HCT116 (cell line): ENCODE measurements around the gene DPF1. TPM values are rescaled to one million over a fixed set of nuclear protein-coding genes. Genes with fewer than 3 reads are reported as not detected.

Source experiments
- ATAC-seq: fragments of 200-7000 bp; cut with Tn5 transposase; 2 replicates; pipeline ENCODE4 v1.9.1; 2020; ENCODE audit warnings: mild to moderate bottlenecking, moderate library complexity
- BruUV-seq: library from RNA; stranded (reverse); fragments of 400-500 nt; replicated peaks from 2 replicates; lab custom pipeline; 2021; lab: Mats Ljungman, UMichigan
- CTCF ChIA-PET: fragments of 300-600 bp; sonication (Branson Sonifier 250); formaldehyde crosslinking; loops from one replicate; lab custom pipeline; 2021; ENCODE audit warnings: antibody characterized with exemption; lab: Charles Lee
- POLR2A ChIA-PET: fragments of 300-600, 350-600 bp; sonication (Branson Sonifier 250); formaldehyde crosslinking; loops from one replicate; lab custom pipeline; 2021; ENCODE audit warnings: antibody characterized with exemption; lab: Charles Lee
- RAD21 ChIA-PET, 2 experiments: fragments of 300-600 bp; sonication (Branson Sonifier 250); formaldehyde crosslinking; loops; one replicate each; lab custom pipeline; 2023; ENCODE audit warnings: low total read pairs in 2 of 2; ENCODE audit not compliant: uncharacterized antibody in 2 of 2, unreplicated experiment in 2 of 2, low non-redundant PET in 1 of 2; lab: Charles Lee
- DNase-seq: peaks from one replicate; pipeline ENCODE4 v3.0.0-alpha.2; 2010; ENCODE audit warnings: low read depth, low spot score
- H2AFZ ChIP-seq: fragments of 200-600 bp; shearing (Covaris generic), sonication (generic); 2 replicates; pipeline ENCODE4 v1.6.1; 2017; ENCODE audit warnings: low read depth, mixed run types, mixed read lengths, antibody characterized with exemption, low read length; ENCODE audit not compliant: poor library complexity, severe bottlenecking
- H3K27ac ChIP-seq: 2 replicates; pipeline ENCODE4 v1.5.1; 2012; ENCODE audit warnings: low read depth, low read length
- H3K27me3 ChIP-seq: fragments of 200-600 bp; sonication (generic); 2 replicates; pipeline ENCODE4 v1.6.1; 2016; ENCODE audit warnings: mixed run types, low read length, mixed read lengths; ENCODE audit not compliant: insufficient read depth
- H3K36me3 ChIP-seq, 2 experiments: fragments of 200-500 bp in 1 of 2; fragments of 200-600 bp in 1 of 2; sonication (Bioruptor generic) in 1 of 2; sonication (generic) in 1 of 2; 2 replicates each; pipeline versions ENCODE4 v1.5.1 to v1.6.1; 2014 to 2016; ENCODE audit warnings: low read length in 2 of 2, inconsistent platforms in 1 of 2, mixed read lengths in 1 of 2, mixed run types in 1 of 2; ENCODE audit not compliant: insufficient read depth in 2 of 2, control insufficient read depth in 1 of 2
- H3K4me1 ChIP-seq, 2 experiments: fragments of 200-600 bp in 1 of 2; sonication (generic) in 1 of 2; 2 replicates each; pipeline versions ENCODE4 v1.5.1 to v1.6.1; 2012 to 2017; ENCODE audit warnings: low read length in 2 of 2, inconsistent platforms in 1 of 2, mild to moderate bottlenecking in 1 of 2, mixed read lengths in 1 of 2, mixed run types in 1 of 2, moderate library complexity in 1 of 2; ENCODE audit not compliant: insufficient read depth in 2 of 2, control insufficient read depth in 1 of 2
- H3K4me2 ChIP-seq: fragments of 200-600 bp; sonication (generic); 2 replicates; pipeline ENCODE4 v1.6.1; 2017; ENCODE audit warnings: mixed run types, low read length, mixed read lengths
- H3K4me3 ChIP-seq, 2 experiments: fragments of 200-600 bp in 1 of 2; sonication (generic) in 1 of 2; replicated peaks in 1 of 2; 2 replicates each; pipeline ENCODE4 v1.5.1; 2011 to 2016; ENCODE audit warnings: low read length in 2 of 2, control low read depth in 1 of 2, low read depth in 1 of 2, mild to moderate bottlenecking in 1 of 2, mixed read lengths in 1 of 2, mixed run types in 1 of 2
- H3K79me2 ChIP-seq: fragments of 200-600 bp; sonication (generic); 2 replicates; pipeline ENCODE4 v1.6.1; 2017; ENCODE audit warnings: mild to moderate bottlenecking, mixed run types, low read length, moderate library complexity, mixed read lengths; ENCODE audit not compliant: insufficient read depth
- H3K9ac ChIP-seq: fragments of 200-600 bp; sonication (generic); 2 replicates; pipeline ENCODE4 v1.6.1; 2016; ENCODE audit warnings: low read length, mixed read lengths
- H3K9me2 ChIP-seq: fragments of 200-600 bp; sonication (generic), shearing (Covaris generic); 2 replicates; pipeline ENCODE4 v1.6.1; 2017; ENCODE audit warnings: mixed run types, mild to moderate bottlenecking, moderate library complexity; ENCODE audit not compliant: insufficient read depth
- H3K9me3 ChIP-seq, 2 experiments: fragments of 200-500 bp in 1 of 2; fragments of 200-600 bp in 1 of 2; sonication (Bioruptor generic) in 1 of 2; sonication (generic) in 1 of 2; 2 replicates each; pipeline ENCODE4 v1.6.1; 2014 to 2017; ENCODE audit warnings: low read length in 2 of 2, mixed read lengths in 2 of 2, inconsistent platforms in 1 of 2, low read depth in 1 of 2, mild to moderate bottlenecking in 1 of 2, mixed run types in 1 of 2, moderate library complexity in 1 of 2; ENCODE audit not compliant: control insufficient read depth in 1 of 2, insufficient read depth in 1 of 2
- H4K20me1 ChIP-seq: fragments of 200-600 bp; sonication (generic), shearing (Covaris generic); 2 replicates; pipeline ENCODE4 v1.6.1; 2017; ENCODE audit warnings: mixed run types, mild to moderate bottlenecking, moderate library complexity; ENCODE audit not compliant: insufficient read depth
- CBX3 ChIP-seq: IDR thresholded peaks from 2 replicates; pipeline ENCODE4 v1.6.1; 2012; ENCODE audit warnings: low read depth
- CEBPB ChIP-seq: IDR thresholded peaks from 2 replicates; pipeline ENCODE4 v1.6.1; 2012; ENCODE audit warnings: low read depth
- ELF1 ChIP-seq: IDR thresholded peaks from 2 replicates; pipeline ENCODE4 v1.6.1; 2012; ENCODE audit warnings: low read depth, borderline replicate concordance
- EZH2 ChIP-seq: fragments of 200-600 bp; sonication (generic); IDR thresholded peaks from 2 replicates; pipeline ENCODE4 v1.6.1; 2017; ENCODE audit warnings: antibody characterized with exemption, mixed run types
- EZH2phosphoT487 ChIP-seq: fragments of 200-600 bp; IDR thresholded peaks from 2 replicates; pipeline ENCODE4 v1.6.1; 2018; ENCODE audit warnings: antibody characterized with exemption, borderline replicate concordance
- JUND ChIP-seq: IDR thresholded peaks from 2 replicates; pipeline ENCODE4 v1.6.1; 2012
- POLR2AphosphoS5 ChIP-seq: IDR thresholded peaks from 2 replicates; pipeline ENCODE4 v1.6.1; 2011; ENCODE audit warnings: mild to moderate bottlenecking, low read depth, low read length, moderate library complexity
- SIN3A ChIP-seq: IDR thresholded peaks from 2 replicates; pipeline ENCODE4 v1.6.1; 2012; ENCODE audit warnings: low read depth
- SP1 ChIP-seq: IDR thresholded peaks from 2 replicates; pipeline ENCODE4 v1.6.1; 2012; ENCODE audit warnings: low read depth
- SRF ChIP-seq: IDR thresholded peaks from 2 replicates; pipeline ENCODE4 v1.6.1; 2012; ENCODE audit warnings: low read depth
- TCF7L2 ChIP-seq: IDR thresholded peaks from 2 replicates; pipeline ENCODE4 v1.7.0; 2011; ENCODE audit warnings: borderline replicate concordance, inconsistent platforms; ENCODE audit not compliant: insufficient read depth, insufficient read length; ENCODE audit errors: extremely low read depth
- YY1 ChIP-seq: IDR thresholded peaks from 2 replicates; pipeline ENCODE4 v1.6.1; 2011; ENCODE audit warnings: low read length, low read depth, moderate library complexity, mild to moderate bottlenecking; ENCODE audit not compliant: insufficient replicate concordance; ENCODE audit errors: extremely low read depth
- ZFX ChIP-seq: fragments of 450-650 bp; IDR thresholded peaks from 2 replicates; pipeline ENCODE4 v1.6.1; 2017
- ZNF274 ChIP-seq: fragments of 200-500 bp; sonication (Bioruptor generic); IDR thresholded peaks from 2 replicates; pipeline ENCODE4 v1.6.1; 2014; ENCODE audit warnings: mild to moderate bottlenecking, low read depth, low read length, inconsistent platforms
- intact Hi-C: fragments of 100-400 bp; cut with micrococcal nuclease; formaldehyde crosslinking; loops from 2 replicates; pipeline ENCODE4 v1.10.0; 2022
- total RNA-seq: library from RNA; stranded (reverse); gene quantifications from one replicate; pipeline ENCODE4 v1.2.1, GENCODE V29; 2021; ENCODE audit not compliant: unreplicated experiment
- TF ChIP-seq, protein P1 (sequence below): IDR thresholded peaks from 2 replicates; pipeline ENCODE4 v1.6.1; 2012
- TF ChIP-seq, protein P2 (sequence below): IDR thresholded peaks from 2 replicates; pipeline ENCODE4 v1.6.1; 2011; ENCODE audit warnings: mild to moderate bottlenecking, low read length, moderate library complexity; ENCODE audit not compliant: insufficient replicate concordance; ENCODE audit errors: extremely low read depth
- TF ChIP-seq, protein P3 (sequence below): IDR thresholded peaks from 2 replicates; pipeline ENCODE4 v1.6.1; 2012
- TF ChIP-seq, protein P4 (sequence below): IDR thresholded peaks from 2 replicates; pipeline ENCODE4 v1.6.1; 2012; ENCODE audit warnings: low read depth

Gene DPF1
- total RNA-seq, 1 experiment from 2014 or later = 9.7 TPM

DNA sequence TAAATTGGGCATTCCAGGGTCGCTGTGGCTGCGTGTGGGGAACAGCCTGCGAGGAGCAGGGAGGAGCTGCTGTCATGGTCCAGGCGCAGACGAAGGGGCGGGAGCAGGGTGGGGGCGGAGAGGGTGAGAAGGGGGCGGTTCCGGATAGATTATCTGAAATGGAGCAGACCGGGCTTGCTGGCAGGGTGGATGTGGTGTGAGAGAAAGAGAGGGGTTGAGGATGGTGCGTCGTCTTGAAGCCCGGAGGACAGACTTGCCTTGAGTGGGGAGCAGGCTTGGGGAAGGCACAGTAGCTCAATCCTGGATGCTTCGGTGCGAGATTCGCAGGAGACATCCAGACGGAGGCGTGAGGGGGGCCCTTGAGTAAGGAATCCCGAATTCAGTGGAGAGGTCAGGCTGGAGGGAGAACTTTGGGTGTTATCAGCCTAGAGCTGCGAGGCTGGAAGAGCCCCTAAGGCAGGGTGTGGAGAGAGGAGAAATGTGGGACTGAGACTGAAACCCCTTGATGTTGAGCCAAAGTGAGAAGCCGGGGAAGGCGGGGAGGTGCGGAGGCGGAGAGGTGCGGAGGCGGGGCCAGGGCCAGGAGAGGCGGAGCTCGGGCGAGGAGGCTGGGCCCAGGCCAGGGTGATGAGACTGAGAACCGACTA lies 40.6 kb downstream of the DPF1 start:
- Histone ChIP-seq H3K27ac (no peak overlapping the region), H3K4me3 (no peak overlapping the region), H2AFZ (no peak overlapping the region), H3K4me1 (no peaks in the 10 kb centered on the region), H3K9ac (no peak overlapping the region), H3K36me3 (no peaks in the 10 kb centered on the region; a peak in 1 of 4 replicates), H4K20me1 (no peaks in the 10 kb centered on the region), H3K9me3 (no peaks in the 10 kb centered on the region), H3K79me2 (no peaks in the 10 kb centered on the region), H3K27me3 (no peaks in the 10 kb centered on the region), H3K9me2 (no peaks in the 10 kb centered on the region), H3K4me2 (no peak overlapping the region)
- ChIA-PET POLR2A (no interaction called here), RAD21 (no interaction called here), CTCF (no interaction called here)
- no peak for DNase-seq
- intact Hi-C loops = no loop called here
- peak; percentile 82 for ATAC-seq
- no TSS peak for BruUV-seq
- no peak for TF ChIP-seq SP1
- TF ChIP-seq ZNF274 = no peak
- TF ChIP-seq ZFX = no peak
- TF ChIP-seq, protein P1, sequence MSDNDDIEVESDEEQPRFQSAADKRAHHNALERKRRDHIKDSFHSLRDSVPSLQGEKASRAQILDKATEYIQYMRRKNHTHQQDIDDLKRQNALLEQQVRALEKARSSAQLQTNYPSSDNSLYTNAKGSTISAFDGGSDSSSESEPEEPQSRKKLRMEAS = no peak
- TF ChIP-seq JUND = no peak
- TF ChIP-seq ELF1 = no peak
- TF ChIP-seq CEBPB = no peak
- no peak for TF ChIP-seq EZH2phosphoT487
- TF ChIP-seq YY1 = no peak
- no peak for TF ChIP-seq SRF
- no peak for TF ChIP-seq CBX3
- TF ChIP-seq, protein P2, sequence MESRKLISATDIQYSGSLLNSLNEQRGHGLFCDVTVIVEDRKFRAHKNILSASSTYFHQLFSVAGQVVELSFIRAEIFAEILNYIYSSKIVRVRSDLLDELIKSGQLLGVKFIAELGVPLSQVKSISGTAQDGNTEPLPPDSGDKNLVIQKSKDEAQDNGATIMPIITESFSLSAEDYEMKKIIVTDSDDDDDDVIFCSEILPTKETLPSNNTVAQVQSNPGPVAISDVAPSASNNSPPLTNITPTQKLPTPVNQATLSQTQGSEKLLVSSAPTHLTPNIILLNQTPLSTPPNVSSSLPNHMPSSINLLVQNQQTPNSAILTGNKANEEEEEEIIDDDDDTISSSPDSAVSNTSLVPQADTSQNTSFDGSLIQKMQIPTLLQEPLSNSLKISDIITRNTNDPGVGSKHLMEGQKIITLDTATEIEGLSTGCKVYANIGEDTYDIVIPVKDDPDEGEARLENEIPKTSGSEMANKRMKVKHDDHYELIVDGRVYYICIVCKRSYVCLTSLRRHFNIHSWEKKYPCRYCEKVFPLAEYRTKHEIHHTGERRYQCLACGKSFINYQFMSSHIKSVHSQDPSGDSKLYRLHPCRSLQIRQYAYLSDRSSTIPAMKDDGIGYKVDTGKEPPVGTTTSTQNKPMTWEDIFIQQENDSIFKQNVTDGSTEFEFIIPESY = no peak
- TF ChIP-seq, protein P3, sequence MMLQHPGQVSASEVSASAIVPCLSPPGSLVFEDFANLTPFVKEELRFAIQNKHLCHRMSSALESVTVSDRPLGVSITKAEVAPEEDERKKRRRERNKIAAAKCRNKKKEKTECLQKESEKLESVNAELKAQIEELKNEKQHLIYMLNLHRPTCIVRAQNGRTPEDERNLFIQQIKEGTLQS = no peak
- TF ChIP-seq POLR2AphosphoS5 = no peak
- TF ChIP-seq SIN3A = no peak
- TF ChIP-seq, protein P4, sequence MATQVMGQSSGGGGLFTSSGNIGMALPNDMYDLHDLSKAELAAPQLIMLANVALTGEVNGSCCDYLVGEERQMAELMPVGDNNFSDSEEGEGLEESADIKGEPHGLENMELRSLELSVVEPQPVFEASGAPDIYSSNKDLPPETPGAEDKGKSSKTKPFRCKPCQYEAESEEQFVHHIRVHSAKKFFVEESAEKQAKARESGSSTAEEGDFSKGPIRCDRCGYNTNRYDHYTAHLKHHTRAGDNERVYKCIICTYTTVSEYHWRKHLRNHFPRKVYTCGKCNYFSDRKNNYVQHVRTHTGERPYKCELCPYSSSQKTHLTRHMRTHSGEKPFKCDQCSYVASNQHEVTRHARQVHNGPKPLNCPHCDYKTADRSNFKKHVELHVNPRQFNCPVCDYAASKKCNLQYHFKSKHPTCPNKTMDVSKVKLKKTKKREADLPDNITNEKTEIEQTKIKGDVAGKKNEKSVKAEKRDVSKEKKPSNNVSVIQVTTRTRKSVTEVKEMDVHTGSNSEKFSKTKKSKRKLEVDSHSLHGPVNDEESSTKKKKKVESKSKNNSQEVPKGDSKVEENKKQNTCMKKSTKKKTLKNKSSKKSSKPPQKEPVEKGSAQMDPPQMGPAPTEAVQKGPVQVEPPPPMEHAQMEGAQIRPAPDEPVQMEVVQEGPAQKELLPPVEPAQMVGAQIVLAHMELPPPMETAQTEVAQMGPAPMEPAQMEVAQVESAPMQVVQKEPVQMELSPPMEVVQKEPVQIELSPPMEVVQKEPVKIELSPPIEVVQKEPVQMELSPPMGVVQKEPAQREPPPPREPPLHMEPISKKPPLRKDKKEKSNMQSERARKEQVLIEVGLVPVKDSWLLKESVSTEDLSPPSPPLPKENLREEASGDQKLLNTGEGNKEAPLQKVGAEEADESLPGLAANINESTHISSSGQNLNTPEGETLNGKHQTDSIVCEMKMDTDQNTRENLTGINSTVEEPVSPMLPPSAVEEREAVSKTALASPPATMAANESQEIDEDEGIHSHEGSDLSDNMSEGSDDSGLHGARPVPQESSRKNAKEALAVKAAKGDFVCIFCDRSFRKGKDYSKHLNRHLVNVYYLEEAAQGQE = no peak
- TF ChIP-seq TCF7L2 = no peak
- no peak for TF ChIP-seq EZH2
